ENCODE measurements around the gene SNAI1. TPM values are rescaled to one million over a fixed set of nuclear protein-coding genes. Genes with fewer than 3 reads are reported as not detected.

SNAI1 gene
- total RNA-seq, 1 donor = 1.3 TPM

DNA sequence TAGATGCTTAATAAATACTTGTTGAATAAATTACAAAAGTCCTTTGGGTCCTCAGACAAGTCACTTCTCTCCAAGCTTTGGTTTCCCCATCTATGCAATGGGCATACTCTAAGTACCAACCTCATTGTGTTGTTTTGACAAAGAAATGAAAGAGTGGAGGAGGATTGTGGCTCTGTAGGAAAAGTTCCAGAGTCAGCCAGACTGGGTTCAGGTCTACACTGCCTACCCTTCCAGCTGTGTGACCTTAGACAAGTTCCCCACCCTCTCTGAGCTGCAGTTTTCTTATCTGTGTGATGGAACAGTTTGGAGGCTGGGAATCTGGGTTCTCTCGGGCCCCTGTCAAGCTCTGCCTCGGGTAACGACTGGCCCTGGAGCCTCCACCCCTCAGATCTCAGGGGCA lies 53.9 kb downstream of the SNAI1 start:
- no peak for DNase-seq (ENCODE audit: low read depth)
- no peak overlapping the region for H3K4me3 ChIP-seq (ENCODE audit: low read depth, low read length)
- TF ChIP-seq, protein P1, sequence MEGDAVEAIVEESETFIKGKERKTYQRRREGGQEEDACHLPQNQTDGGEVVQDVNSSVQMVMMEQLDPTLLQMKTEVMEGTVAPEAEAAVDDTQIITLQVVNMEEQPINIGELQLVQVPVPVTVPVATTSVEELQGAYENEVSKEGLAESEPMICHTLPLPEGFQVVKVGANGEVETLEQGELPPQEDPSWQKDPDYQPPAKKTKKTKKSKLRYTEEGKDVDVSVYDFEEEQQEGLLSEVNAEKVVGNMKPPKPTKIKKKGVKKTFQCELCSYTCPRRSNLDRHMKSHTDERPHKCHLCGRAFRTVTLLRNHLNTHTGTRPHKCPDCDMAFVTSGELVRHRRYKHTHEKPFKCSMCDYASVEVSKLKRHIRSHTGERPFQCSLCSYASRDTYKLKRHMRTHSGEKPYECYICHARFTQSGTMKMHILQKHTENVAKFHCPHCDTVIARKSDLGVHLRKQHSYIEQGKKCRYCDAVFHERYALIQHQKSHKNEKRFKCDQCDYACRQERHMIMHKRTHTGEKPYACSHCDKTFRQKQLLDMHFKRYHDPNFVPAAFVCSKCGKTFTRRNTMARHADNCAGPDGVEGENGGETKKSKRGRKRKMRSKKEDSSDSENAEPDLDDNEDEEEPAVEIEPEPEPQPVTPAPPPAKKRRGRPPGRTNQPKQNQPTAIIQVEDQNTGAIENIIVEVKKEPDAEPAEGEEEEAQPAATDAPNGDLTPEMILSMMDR (IDR thresholded peaks at IDR 0.05; ENCODE audit: insufficient read depth, low read depth, low read length) = no peak

DNA sequence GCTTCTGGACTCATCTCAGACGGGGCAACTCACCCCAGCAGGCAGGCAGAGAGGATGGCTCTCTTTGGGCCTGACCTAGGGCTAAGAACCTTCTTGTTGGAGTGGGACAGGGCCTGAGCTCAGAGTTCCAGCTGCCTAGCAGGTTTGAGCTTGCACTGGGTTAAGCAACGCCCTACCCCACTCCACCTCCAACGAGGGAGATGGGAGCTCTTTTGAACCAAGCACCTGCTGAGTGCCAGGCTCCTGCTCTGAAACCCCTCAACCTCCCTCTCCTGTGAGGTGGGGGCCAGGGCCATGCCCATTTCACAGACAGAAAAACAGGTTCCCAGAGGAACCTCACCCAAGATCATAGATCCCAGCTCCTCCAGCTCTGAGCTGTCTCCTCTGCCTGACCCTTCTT lies 54.3 kb downstream of the SNAI1 start:
- TF ChIP-seq, protein P1 (IDR thresholded peaks at IDR 0.05; ENCODE audit: insufficient read depth, low read depth, low read length) = no peak
- DNase-seq (ENCODE audit: low read depth) = no peak
- H3K4me3 ChIP-seq (ENCODE audit: low read depth, low read length) = no peak overlapping the region

DNA sequence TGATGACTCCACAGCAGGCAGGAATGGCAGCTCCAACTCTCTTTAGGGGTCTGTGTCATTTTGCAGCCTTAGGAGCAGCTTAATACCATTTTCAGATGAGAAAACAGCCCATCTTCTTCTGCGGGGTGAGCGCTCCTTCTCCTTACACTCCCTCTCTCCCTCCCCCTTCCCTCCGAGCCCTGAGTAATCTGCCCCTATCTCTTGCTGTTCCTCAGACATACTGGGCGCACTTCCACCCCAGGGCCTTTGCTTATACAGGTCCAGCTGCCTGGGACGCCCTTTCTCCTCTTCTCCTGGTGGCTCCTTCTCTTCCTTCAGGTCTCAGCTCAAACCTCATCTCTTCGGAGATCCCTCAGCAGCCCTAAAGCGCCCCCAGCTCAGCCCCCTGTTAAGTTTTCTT lies 54.8 kb downstream of the SNAI1 start:
- DNase-seq (ENCODE audit: low read depth) = no peak
- TF ChIP-seq, protein P1 (IDR thresholded peaks at IDR 0.05; ENCODE audit: insufficient read depth, low read depth, low read length) = no peak
- H3K4me3 ChIP-seq (ENCODE audit: low read depth, low read length) = no peak overlapping the region

DNA sequence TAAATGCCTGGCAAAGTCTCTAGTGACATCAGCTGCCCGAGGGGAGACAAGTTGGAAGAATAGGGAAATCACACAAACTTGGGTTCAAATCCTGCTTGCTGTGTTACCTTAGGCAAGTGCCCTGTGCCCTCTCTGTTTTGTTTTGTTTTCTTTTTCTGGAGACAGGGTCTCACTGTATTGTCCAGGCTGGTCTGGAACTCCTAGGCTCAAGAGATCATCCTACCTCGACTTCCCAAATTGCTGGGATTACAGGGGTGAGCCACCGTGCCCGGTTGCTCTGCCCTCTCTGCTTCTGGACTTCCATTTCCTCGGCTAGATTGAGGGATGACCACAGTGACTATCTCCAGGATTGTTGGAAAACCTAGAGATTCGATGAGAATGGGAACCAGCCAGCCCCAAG lies 55.4 kb downstream of the SNAI1 start:
- TF ChIP-seq, protein P1 (IDR thresholded peaks at IDR 0.05; ENCODE audit: insufficient read depth, low read depth, low read length) = no peak
- DNase-seq (ENCODE audit: low read depth) = no peak
- H3K4me3 ChIP-seq (ENCODE audit: low read depth, low read length) = no peak overlapping the region

Small RNAs within 50 kb of the gene (small RNA-seq; reads per million reads assigned to genes)
- not detected for gene RF00017
- gene RNU6-147P = not detected

Other genes starting within 250 kb of the SNAI1 start
- gene SLC9A8, start 170.2 kb upstream of the SNAI1 start, total RNA-seq = 6.8 and 7.3 TPM in 2 replicates
- gene SPATA2, start 67.5 kb upstream of the SNAI1 start, total RNA-seq = 2.6 and 3.9 TPM in 2 replicates
- gene RNF114, start 46.6 kb upstream of the SNAI1 start, total RNA-seq = 44.1 and 57.0 TPM in 2 replicates
- gene UBE2V1, start 130.2 kb downstream of the SNAI1 start, total RNA-seq = 88.1 and 90.2 TPM in 2 replicates
- 25.9 and 27.7 TPM in 2 replicates for gene PEDS1, start 170.7 kb downstream of the SNAI1 start, total RNA-seq
- 70.4 and 71.5 TPM in 2 replicates for gene CEBPB, start 207.8 kb downstream of the SNAI1 start, total RNA-seq